ENCODE results near the gene HIPK4.

- TF ChIP-seq CTCF (IDR thresholded peaks at IDR 0.05) (no peak), JAZF1 (CRISPR knock-in tag; IDR thresholded peaks at IDR 0.05) (no peak), ZBTB43 (CRISPR knock-in tag; IDR thresholded peaks at IDR 0.05) (no peak), PRDM15 (CRISPR knock-in tag; IDR thresholded peaks at IDR 0.05) (no peak), ZNF138 (CRISPR knock-in tag; conservative IDR thresholded peaks at IDR 0.05) (no peak), MAX (CRISPR knock-in tag; IDR thresholded peaks at IDR 0.05) (no peak), ZNF532 (CRISPR knock-in tag; IDR thresholded peaks at IDR 0.05; ENCODE audit: borderline replicate concordance) (no peak)
These were observed 48.3 kb upstream of the HIPK4 start for GRCh38 chr19:40438284-40438683.

Measured in WTC11 (cell line).